NB4 (cell line): ENCODE results near the gene HADHB.

ENCODE experiments used
- DNase-seq: peaks from one replicate; pipeline ENCODE4 v3.0.0; 2010; ENCODE audit warnings: low read depth
- H3K4me3 ChIP-seq: one replicate; pipeline ENCODE4 v1.5.1; 2011; ENCODE audit warnings: mild to moderate bottlenecking, low read depth, low read length, moderate library complexity
- CTCF ChIP-seq: IDR thresholded peaks from one replicate; pipeline ENCODE4 v1.5.1; 2012; ENCODE audit warnings: low read depth, low read length
- MAX ChIP-seq: IDR thresholded peaks from 2 replicates; pipeline ENCODE4 v1.6.1; 2011; ENCODE audit warnings: low read depth, low read length
- MYC ChIP-seq: IDR thresholded peaks from 2 replicates; pipeline ENCODE4 v1.6.1; 2011; ENCODE audit warnings: low read depth, low read length
- POLR2A ChIP-seq: IDR thresholded peaks from 2 replicates; pipeline ENCODE4 v1.6.1; 2011; ENCODE audit warnings: mild to moderate bottlenecking; ENCODE audit not compliant: insufficient read length; ENCODE audit errors: extremely low read depth

Gene HADHB

GRCh38 chr2:26285931-26286330 lies 41.2 kb downstream of the HADHB start:
- H3K4me3 ChIP-seq, result no peak overlapping the region
- no peak for DNase-seq
- no peak for TF ChIP-seq MYC
- TF ChIP-seq MAX, result no peak
- no peak for TF ChIP-seq POLR2A
- no peak for TF ChIP-seq CTCF

- no peak for DNase-seq
- TF ChIP-seq MAX (no peak), MYC (no peak), CTCF (no peak), POLR2A (no peak)
Measured at GRCh38 chr2:26290001-26290400, 45.3 kb downstream of the HADHB start.

GRCh38 chr2:26292646-26293045 lies 47.9 kb downstream of the HADHB start:
- no peak overlapping the region for H3K4me3 ChIP-seq
- TF ChIP-seq CTCF (no peak), POLR2A (no peak), MYC (no peak), MAX (no peak)
- DNase-seq, result no peak

More at GRCh38 chr2:26290001-26290400, 45.3 kb downstream of the HADHB start:
- no peak overlapping the region for H3K4me3 ChIP-seq

- no peak overlapping the region for H3K4me3 ChIP-seq
- no peak for DNase-seq
- TF ChIP-seq MAX (no peak), MYC (no peak), CTCF (no peak), POLR2A (no peak)
Measured at GRCh38 chr2:26295511-26295910, 50.8 kb downstream of the HADHB start.

GRCh38 chr2:26297061-26297460 lies 52.3 kb downstream of the HADHB start:
- TF ChIP-seq MAX (no peak), MYC (no peak), CTCF (no peak), POLR2A (no peak)
- no peak for DNase-seq
- no peak overlapping the region for H3K4me3 ChIP-seq

GRCh38 chr2:26298286-26298637 lies 53.5 kb downstream of the HADHB start:
- H3K4me3 ChIP-seq, result no peak overlapping the region
- DNase-seq, result no peak
- TF ChIP-seq MAX (no peak), POLR2A (no peak), CTCF (no peak), MYC (no peak)
